Suprapubic skin (tissue), 3 donors: ENCODE data around the gene NEK10.

ENCODE experiments used
- CTCF ChIP-seq, 2 donors: fragments of 200-600 bp in 1 of 2; fragments of 450-650 bp in 1 of 2; sonication (generic) in 1 of 2; IDR thresholded peaks; one replicate each; pipeline ENCODE4 v1.5.1; 2016 to 2019; ENCODE audit warnings: antibody characterized with exemption in 2 of 2, mild to moderate bottlenecking in 1 of 2, moderate library complexity in 1 of 2
- POLR2AphosphoS5 ChIP-seq, 3 donors: sonication (generic); formaldehyde crosslinking; IDR thresholded peaks; one replicate each; pipeline ENCODE4 v1.6.1; 2017; ENCODE audit warnings: antibody characterized with exemption in 3 of 3

- TF ChIP-seq CTCF (IDR thresholded peaks at IDR 0.05), result no peak
- no peak for TF ChIP-seq POLR2AphosphoS5 (IDR thresholded peaks at IDR 0.05)
Measured at GRCh38 chr3:27228805-27229204, 140.4 kb downstream of the NEK10 start.
